GM13977 (cell line): ENCODE results near the gene GTPBP4.
A peak's percentile ranks its signal among the peaks of the same experiment; 100 is the strongest.

Experiments
- DNase-seq: peaks from one replicate; pipeline ENCODE4 v3.0.0; 2012; ENCODE audit warnings: low spot score
- CTCF ChIP-seq: IDR thresholded peaks from 2 replicates; pipeline ENCODE4 v1.5.1; 2012; ENCODE audit warnings: mild to moderate bottlenecking, control low read depth; ENCODE audit not compliant: insufficient read depth; ENCODE audit errors: extremely low read depth, missing control alignments
- in situ Hi-C: fragments of 300-500 bp; cut with MboI; formaldehyde crosslinking; loops from one replicate; pipeline ENCODE4 v1.12.0; 2022; ENCODE audit warnings: low sequenced_read_pairs, low pct_unique_long_range_greater_than_20kb, mixed read lengths, inconsistent platforms; ENCODE audit not compliant: unreplicated experiment

Gene GTPBP4

DNA sequence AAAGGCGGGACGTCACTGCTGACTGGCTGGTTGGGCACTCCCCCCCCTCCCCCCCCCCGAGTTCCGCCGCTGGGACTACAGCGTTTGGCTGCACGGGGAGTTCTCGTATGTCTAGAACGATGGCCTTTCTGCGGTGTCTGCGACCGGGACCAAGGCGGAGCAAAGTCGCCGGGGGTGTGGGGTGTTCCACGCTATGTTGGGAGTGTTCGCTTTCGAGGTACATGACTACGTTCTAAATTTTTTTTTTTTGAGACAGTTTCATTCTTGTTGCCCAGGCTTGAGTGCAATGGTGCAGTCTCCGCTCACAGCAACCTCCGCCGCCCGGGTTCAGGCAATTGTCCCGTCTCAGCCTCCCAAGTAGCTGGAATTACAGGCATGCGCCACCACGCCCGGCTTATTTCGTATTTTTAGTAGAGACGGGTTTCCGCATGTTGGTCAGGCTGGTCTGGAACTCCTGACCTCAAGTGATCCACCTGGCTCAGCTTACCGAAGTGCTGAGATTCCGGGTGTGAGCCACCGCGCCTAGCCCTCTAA is 61.3 kb downstream of the GTPBP4 start:
- TF ChIP-seq CTCF = no peak
- no peak for DNase-seq
- in situ Hi-C loops = no loop called here

GRCh38 chr10:1050145-1050544 is 61.9 kb downstream of the GTPBP4 start:
- DNase-seq = no peak
- TF ChIP-seq CTCF = no peak
- in situ Hi-C loops = no loop called here

GRCh38 chr10:1050554-1050953 is 62.3 kb downstream of the GTPBP4 start:
- TF ChIP-seq CTCF = no peak
- peak; percentile 29 for DNase-seq
- in situ Hi-C loops = no loop called here

GRCh38 chr10:1054684-1055083 is 66.5 kb downstream of the GTPBP4 start:
- in situ Hi-C loops = no loop called here
- TF ChIP-seq CTCF = no peak
- no peak for DNase-seq

DNA sequence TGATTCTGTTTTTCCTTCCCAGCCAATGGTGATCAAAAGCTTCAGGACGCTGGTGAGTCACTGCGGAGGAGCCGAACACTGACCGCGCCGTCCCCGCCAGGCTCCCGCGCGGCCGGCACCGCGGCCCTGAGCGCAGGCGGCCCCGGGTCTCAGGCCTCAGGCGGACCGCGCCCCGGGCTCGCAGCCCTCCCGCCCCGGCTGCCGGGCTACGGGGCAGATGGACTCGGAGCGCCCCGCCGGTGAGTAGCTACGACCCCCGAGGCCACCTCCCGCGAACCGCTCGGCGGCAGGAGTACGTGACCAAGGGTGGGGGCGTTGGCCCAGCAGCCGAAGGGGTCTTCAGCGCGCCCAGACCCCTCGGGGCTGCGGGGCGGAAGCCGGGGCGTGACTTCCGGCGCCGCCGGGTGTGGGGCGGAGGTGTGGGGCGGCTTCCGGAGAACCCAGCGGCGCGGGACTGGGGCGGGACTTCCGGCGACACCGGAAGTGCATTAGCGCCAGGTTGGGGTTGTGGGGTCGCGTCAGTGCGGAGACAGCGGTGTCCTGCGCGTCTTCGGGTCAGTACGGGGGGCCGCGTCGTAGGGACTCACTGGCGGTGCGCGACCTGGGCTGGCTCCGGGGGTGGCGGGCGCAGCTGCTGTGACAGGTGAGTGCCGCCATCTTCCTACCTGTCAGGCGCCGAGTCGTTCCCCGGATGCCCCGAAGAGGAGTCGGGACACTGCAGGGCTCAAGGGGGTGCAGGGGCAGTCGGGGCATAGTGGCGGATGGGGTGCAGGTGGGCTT is 68.3 kb downstream of the GTPBP4 start, which contains the start of gene WDR37:
Gene WDR37, plus strand, starts transcription at position 60 of the 780 bp plus-strand sequence. CDS start 15,771 bp downstream, outside the sequence.
- peak; percentile 97 for DNase-seq
- in situ Hi-C loops = no loop called here
- TF ChIP-seq CTCF = no peak

DNA sequence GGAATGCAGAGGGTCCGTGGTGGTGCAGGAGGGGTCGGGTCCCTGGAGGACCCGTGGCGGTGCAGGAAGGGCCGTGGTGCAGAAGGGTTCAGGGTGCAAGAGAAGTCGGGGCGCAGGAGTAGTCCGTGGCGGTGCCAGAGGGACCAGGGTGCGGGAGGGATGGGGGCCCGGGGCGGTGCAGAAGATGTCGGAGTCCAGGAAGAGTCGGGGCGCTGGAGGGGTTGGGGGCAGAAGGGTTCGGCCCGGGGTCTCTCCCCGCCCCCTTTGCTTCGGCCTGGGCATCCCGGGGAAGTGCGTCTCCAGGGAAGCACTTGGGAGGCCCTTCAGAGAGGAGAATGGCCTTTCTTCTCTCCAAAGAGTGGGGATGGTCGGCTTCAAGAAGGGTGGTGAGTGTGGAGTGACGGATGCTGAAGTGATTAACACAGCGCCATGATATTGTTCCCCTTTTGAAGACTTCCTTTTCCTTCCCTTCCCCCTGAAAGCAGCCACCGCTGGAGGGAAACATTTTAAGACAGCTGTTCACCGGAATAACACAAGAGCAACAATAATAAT is 68.9 kb downstream of the GTPBP4 start:
- peak; percentile 37 for DNase-seq
- TF ChIP-seq CTCF = no peak
- in situ Hi-C loops = no loop called here
